ENCODE data around the gene ACSS2.
"Not testable (repeated sequence)": the region's sequence is repeated elsewhere in the genome, so short reads cannot be mapped to it uniquely, and the experiment has no call there.

ACSS2 gene

DNA sequence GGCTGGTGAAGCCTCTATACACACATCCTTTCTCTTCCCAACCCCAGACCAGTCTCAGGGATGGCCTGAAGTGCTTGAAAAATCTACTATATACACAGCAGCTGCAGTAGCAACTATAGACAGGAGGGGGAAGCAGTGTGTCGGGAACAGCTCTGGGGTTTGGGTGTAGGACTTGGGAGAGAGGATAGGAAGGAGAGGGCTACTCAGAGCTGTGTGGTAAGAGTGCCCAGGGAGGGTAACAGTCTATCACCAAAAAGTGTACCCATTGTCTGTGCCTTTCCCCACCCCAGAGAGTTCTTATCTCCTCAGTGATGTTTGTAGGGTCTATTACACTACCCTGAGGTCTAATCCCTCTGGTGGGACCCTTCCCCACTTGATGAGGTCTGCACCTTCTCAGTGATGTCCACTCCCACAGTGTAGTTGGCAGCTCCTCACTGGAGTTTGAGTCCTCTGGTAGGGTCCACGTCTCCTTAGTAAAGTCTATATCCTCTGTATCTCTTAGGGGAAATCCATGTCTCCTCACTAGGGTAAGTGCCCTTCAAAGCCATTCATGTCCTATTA, 2.2 kb upstream of the ACSS2 start:
- peak; percentile 92 for DNase-seq (ENCODE audit: low spot score)

DNA sequence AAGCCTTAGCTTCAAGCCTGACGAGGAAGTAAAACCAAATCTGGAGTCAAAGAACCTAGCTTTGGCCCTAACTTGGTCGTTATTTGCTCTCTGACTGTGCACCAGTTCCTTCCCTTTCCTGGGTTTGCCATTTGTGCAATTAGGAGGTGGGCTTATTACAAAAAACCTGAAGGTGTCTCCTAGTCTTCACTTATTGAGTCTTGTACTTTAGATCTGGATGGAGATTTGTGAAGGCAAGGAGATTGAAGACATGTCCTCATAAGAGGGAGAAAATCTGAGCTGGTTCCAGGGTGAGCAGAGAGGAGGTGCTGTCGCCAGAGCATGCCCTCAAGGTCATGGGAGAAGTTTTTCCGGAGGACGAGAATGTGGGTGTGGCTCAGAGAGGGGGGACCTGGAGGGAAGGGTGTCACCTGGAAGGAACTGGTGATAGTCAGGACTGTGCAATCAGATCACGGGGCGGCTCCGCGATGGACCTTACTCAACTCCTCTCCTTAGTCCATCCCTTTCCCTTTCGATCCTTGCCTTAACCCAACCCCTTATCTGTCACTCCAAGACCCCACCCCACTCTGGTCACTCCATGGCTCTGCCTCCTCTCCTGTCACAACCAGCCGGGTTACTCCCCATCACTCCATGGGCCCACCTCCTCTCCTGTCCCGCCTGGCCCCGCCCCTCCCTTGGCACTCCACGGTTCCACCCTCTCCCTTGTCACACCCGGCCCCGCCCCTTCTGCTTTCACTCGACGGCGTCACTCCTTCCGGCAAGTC, 588 bp upstream of the ACSS2 start:
- DNase-seq (ENCODE audit: low spot score): no peak

DNA sequence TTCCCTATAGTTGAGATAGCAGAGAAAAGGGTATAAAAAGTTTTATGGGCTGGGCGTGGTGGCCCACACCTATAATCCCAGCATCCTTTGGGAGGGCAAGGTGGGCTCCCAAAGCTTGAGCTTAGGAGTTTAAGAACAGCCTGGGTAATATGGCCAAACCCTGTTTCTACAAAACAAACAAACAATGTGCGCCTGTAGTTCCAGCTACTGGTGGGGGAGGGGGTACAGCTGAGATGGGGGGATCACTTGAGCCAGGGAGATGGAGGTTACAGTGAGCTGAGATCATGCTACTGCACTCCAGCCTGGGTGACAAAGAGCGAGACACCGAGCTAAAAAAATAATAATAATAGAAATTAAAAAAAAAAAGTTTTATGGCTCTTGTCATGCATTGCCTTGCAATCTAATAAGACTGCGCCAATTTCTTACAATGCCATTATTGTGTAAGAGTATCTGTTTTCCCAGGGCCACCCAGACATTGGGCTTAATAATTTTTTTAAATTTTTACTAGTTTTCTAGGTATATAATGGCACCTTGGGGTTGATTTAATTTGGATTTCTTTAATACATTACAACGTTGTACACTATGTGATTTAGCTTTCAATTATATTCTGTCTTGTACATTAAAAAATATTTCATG, 3.9 kb downstream of the ACSS2 start:
- peak; percentile 65 for DNase-seq (ENCODE audit: low spot score)

DNA sequence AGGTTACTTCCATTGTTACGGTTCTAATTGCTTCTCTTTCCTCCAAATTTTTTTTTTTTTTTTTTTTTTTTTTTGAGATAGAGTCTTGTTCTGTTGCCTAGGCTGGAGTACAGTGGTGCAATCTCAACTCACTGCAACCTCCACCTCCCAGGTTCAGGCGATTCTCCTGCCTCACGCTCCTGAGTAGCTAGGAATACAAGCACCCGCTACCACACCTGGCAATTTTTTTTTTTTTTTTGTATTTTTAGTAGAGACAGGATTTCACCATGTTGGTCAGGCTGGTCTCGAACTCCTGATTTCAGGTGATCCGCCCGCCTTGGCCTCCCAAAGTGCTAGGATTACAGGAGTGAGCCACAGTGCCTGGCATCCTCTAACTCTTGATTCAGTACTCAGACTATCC, 4.6 kb downstream of the ACSS2 start:
- not testable (repeated sequence) for DNase-seq (ENCODE audit: low spot score)

DNA sequence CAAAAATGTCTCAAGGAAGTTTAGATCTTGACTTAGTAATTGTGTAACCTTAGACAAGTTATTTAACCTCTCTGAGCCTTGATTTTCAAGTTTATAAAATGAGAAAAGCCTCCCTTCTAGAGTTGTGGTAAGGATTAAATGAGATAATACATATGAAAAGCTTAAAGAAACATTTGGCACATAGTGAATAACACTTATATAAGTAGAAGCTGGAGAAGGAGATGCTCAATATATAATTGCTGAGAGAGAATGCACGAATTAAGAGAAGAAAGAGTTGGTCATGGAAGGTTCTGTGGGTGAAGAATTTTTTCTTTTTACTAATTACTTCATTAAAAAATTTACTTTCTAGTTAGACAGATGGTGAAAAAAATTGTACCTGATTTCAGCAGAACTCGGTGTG, 5.3 kb downstream of the ACSS2 start:
- DNase-seq (ENCODE audit: low spot score): no peak

DNA sequence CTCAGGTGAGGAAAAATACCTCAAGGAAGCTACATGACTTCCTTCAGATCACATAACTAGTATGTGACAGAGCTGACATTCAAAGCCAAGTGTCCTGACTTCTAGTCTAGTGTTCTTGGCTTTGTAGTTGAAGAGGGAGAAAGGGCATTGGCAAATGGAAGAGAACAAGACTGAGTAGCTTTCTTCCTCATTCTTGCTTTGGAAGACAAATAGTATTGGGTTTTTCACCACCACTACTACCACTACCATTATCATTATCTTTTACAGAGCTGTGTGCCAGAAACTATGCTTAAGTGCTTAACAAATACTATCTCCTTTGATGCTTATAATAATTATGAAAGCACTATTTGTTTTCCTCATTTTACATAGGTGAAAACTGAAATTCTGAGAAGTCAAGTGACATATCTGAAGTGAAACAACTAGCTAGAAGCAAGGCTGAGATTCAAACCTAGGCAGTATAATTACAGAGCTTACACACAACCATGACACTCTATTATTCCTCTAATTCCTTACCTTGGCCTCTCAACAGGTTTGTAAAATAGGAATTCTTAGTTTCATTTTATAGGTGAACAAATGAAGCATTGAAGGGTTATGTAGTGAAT, 6.8 kb downstream of the ACSS2 start:
- no peak for DNase-seq (ENCODE audit: low spot score)

DNA sequence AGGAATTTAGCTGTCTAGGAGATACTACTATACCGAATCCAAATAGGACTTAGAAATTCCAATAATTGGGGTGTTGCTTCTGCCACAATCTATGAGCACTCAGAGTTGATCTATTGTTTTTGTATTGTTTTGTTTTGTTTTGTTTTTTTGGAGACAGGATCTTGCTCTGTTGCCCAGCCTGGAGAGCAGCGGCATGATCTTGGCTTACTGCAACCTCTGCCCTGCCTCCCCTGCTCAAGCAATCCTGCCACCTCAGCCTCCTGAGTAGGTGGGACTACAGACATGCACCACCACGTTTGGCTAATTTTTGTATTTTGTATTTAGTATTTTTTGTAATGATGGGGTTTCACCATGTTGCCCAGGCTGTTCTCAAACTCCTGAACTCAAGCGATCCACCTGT, 7.4 kb downstream of the ACSS2 start:
- no peak for DNase-seq (ENCODE audit: low spot score)

DNA sequence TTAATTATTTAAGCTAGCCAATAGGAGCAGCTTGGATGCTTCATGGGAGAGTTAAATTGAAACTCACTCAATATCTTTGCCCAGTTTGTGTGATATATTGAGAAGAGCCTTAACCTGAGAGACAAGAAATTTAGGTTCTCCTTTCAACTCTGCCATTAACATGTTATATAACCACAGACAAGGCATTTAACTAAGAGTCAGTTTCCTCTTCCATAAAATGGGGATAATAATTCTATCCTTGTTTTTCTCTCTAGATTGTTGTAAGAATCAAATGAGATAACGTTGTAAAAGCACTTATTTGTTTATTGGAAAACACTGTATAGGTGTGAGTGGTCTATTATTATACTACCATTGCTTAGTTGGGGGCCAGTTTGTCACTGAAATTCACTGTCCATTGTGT, 7.8 kb downstream of the ACSS2 start:
- DNase-seq (ENCODE audit: low spot score): no peak

DNA sequence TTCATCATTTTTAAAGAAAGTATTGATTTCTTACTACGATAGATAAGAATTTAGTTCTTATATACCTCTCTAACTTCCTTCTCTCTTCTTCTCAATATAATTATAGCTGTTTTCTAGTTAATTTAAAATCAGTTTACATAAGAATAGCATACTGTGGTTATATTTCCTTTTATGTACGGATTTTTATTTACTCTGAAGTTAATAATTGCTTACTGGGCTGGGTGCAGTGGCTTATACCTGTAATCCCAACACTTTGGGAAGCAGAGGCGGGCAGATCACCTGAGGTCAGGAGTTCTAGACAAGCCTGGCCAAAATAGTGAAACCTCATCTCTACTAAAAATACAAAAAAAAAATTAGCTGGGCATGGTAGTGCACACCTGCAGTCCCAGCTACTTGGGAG, 9.7 kb downstream of the ACSS2 start:
- DNase-seq (ENCODE audit: low spot score): no peak

DNA sequence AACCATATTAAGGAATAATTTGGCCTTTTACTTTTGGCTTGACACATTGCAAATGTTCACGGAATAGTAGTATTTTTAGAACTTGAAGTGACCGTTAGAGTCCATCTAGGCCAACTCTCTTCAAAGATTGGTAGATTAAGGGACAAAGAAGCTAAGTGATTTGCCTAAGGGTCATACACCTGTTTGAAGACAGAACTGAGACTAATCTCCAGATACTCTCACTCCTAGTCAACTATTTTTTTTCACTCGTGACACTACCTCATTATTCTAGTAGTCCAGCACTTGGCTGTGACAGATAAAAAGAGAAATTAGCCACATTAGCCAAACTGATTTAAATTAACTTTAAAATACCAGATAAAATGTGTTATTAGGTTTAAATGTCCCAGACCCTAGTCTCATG, 10.6 kb downstream of the ACSS2 start:
- no peak for DNase-seq (ENCODE audit: low spot score)

DNA sequence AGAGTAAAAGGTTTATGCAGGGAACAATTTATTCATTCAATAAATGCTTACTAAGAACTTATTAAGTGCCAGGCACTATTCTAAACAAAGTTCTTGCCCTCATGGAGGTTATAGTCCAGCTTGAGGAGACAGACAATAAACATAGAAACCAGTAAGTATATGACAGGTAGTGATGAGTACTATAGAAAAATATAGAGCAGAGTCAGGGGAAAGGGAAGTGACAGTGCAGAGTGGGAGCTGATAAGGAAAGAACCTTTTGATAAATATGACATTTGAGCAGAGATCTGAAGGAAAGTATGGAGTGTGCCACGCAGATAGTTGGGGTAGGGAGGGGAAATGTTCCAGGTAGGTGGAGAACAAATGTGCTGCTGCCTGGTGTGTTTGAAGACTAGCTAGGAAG, 12.1 kb downstream of the ACSS2 start:
- DNase-seq (ENCODE audit: low spot score): no peak

DNA sequence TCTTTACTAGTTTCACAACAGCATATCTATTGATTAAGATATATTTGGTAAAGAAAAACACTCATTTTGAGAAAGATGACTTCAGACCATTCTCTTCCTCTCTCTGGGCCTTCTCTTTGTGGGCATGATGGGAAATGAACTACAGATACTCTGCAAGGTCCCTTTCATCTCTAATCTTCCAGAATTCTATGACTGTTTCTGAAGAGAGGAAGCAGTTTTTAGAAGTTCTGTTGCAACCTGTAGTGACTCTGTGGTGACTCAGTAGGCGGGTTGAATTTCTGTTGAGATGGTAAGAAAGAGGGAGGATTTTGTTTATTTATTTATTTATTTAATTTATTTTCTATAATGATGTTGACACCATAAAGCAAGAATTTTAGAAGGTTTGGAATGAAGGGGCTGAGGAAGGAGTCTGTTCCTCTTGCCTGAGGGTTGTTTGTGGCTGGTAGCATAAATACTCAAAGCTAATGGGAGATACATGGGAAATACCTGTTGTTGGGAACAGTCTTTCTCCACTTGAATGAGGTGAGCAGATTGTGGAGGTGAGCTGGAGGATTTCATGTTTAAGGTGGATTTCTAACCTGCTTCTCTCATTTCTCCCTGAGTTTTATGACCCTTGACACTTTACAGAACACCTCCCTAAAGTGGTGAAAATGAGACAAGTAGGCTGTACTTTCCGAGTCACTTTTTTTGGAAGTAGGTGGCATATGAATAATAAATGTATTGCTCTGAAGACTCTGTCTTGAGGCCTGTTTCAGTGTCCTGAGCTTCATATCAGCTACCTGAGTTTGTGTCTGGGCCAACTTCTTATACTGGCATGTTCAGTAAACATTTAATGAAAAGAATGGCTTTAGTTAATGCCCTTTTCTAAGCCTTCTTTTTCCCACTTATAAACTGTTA, 15.0 kb downstream of the ACSS2 start:
- no peak for DNase-seq (ENCODE audit: low spot score)

DNA sequence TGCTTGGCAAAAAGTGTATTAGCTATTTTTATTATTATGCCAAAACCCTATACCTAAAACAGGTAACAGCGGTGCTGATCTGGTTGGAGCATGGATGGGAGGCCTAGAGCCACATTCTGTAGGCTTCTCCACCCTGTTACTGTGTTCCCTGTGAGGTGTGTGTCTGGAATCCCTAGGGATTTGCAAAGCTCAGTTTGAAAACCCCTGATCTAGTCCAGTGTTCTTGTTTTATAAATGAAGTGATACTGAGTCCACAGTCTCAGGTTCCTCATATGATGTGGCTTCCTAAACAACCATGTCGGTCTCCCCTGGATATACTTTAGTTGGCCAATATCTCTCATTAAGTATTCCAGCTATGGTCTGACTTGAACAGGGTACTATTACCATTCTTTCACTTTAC, 16.3 kb downstream of the ACSS2 start:
- DNase-seq (ENCODE audit: low spot score): no peak

DNA sequence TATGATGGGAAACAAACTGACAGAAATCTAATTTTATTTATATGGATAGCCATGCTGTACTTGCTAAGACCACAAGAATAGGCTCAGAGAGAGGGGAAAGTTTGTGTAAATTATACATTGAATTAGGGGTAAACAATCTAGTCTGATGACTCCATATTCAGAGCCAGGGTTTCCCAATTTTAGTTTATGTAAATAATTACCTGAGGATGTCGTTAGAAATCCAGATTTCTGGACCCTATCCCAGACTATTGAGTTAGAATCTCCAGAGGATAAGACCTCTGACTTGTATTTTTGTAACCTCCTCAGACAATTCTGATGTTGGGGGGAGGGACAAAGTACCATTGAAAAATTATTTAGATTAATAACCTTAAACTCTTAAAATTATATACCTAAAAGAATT, 18.3 kb downstream of the ACSS2 start:
- DNase-seq (ENCODE audit: low spot score): no peak

DNA sequence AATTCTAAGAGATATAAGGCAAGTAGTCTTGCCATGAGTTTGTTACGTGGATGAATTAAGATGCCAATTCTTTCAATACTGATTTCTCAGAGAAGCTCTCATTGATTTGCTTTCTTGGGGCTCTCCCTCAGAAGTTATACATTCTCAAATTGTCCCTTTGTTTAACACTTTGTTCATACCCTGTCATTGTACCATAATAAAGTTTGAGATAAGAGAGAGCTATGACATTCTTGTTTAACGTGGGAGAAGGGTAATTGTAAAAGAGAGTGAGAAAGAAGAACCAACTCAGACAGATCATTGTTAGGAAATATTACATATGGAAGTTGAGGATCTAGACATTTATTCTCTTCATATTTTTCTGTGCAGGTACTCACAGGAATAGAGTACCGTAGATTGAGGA, 19.1 kb downstream of the ACSS2 start:
- DNase-seq (ENCODE audit: low spot score): no peak

DNA sequence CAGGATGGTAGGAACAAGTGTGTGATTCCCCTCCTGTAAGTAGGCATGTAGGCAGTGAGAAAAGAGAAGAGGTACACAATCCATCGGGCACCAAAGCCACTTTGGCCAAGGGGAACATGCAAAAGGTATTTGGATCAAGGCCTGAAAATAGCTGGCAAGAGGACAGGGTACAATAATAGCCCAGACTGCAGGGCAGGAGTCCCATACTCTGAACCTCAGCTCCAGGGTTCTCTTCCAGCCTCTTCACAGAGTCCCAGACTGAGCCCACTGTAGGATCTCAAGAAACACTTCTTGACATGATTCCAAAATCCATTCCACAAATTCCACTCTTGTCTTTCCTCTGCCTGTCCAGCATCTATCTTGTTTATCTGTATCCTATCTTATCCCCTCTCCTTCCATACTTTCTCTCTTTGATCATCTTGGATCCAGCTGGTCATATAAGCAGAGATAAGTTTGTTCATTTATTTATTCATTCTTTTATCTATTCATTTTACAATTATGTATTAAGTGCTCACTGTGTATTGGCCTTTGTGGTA, 19.7 kb downstream of the ACSS2 start:
- no peak for DNase-seq (ENCODE audit: low spot score)

DNA sequence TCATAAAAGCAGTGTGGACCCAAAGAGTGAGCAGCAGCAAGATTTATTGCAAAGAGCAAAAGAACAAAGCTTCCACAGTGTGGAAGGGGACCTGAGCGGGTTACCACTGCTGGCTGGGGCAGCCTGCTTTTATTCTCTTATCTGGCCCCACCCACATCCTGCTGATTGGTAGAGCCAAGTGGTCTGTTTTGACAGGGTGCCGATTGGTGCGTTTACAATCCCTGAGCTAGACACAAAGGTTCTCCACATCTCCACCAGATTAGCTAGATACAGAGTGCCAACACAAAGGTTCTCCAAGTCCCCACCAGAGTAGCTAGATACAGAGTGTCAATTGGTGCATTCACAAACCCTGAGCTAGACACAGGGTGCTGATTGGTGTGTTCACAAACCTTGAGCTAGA, 21.7 kb downstream of the ACSS2 start:
- not testable (repeated sequence) for DNase-seq (ENCODE audit: low spot score)

DNA sequence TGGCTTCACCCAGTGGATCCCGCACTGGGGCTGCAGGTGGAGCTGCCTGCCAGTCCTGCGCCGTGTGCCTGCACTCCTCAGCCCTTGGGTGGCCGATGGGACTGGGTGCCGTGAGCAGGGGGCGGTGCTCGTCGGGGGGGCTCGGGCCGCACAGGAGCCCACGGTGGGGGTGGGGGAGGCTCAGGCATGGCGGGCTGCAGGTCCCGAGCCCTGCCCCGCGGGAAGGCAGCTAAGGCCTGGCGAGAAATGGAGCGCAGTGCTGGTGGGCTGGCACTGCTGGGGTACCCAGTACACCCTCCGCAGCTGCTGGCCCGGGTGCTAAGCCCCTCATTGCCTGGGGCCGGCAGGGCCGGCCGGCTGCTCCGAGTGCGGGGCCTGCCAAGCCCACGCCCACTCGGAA, 22.3 kb downstream of the ACSS2 start:
- not testable (repeated sequence) for DNase-seq (ENCODE audit: low spot score)

DNA sequence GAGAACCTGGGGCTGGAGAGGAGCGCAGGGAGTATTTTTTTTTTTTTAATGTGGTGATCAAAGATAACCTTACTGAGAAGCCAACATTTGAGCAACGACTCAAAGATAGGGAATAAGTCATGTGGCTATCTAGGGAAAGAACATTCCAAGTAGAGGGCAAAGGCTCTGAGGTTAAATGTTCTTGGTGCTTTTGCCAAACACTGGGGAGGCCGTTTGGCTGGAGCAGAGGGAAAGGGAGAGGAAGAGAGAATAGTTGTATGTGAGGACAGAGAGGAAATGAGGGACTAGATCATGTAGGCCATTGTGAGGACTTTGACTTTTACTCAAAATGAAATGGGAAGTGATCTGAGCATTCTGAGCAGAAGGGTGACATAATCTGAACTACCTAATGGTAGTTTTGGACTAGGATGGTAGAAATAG, 27.8 kb downstream of the ACSS2 start:
- peak; percentile 28 for DNase-seq (ENCODE audit: low spot score)

DNA sequence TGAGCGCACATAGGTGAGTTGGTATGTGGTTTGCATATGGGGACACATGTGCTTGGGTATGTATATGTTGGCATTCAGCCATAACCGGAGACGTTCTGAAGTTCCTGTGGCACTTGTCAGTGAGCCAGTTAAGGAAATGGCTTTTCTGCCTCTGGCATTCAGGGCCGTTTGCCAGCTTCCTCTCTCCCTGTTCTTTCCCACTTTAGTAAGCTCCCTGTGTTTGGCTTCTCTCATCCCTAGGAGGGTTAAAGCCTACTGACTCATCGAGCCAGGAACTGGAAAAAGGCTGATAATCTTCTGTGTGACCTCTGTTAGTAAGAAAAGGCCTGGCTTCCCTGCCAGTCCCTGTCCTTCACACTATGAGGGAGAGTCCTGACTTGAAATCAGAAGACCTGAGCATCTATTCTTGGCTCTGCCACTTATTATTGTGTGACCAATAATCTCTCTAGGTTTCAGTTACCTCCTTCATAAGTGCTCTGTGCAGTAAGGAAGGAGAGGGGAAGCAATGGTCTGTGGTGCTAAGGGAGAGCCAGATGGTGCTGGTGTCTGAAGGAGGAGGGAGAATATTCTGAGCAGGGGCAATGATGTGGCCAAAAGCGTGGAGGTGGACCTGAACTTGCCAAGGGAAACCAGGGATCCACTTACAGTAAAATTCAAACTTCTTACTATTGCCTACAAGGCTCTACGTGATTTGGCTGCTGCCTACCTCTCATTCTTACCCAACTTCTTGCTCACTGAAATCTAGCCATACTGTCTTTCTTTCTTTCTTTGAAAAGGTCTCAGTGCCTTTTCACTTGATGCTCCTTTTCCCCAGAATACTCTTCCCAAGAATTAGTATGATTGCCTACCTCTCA, 31.4 kb downstream of the ACSS2 start:
- DNase-seq (ENCODE audit: low spot score): peak; percentile 22

DNA sequence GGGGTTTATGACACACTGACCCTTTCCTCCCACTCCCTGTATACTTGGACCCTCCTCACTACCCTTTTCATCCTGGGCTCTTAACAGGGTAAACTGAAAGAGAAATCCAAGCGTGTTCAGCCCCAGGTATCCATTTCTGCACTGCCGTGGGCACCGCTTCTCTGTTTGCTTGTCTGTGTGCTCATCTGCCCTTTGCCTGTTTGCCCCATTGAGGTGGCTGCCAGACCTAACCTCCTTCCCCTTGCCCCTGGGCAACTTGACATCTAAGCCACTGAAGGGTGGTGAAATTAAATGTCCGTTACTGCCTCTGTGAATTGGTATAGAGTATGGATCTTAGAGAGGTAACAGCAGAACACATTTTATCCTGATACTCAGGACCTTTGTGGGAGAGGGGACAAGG, 38.7 kb downstream of the ACSS2 start:
- DNase-seq (ENCODE audit: low spot score): no peak

Data from Ammon's horn (tissue), 1 donor.